Subcutaneous abdominal adipose tissue (tissue), 5 donors: ENCODE results near the gene ITCH.
"Not testable (repeated sequence)": the region's sequence is repeated elsewhere in the genome, so short reads cannot be mapped to it uniquely, and the experiment has no call there.

ENCODE experiments used
- H3K27ac ChIP-seq: one replicate; pipeline ENCODE4 v1.7.0; 2013; ENCODE audit warnings: low read depth, mild to moderate bottlenecking, inconsistent platforms, low read length, moderate library complexity
- H3K27me3 ChIP-seq, 5 donors: one replicate each; pipeline ENCODE4 v1.7.0; 2013; ENCODE audit warnings: low read length in 5 of 5, inconsistent platforms in 1 of 5; ENCODE audit not compliant: control insufficient read depth in 5 of 5, insufficient read depth in 4 of 5
- H3K36me3 ChIP-seq, 5 donors: one replicate each; pipeline ENCODE4 v1.7.0; 2013; ENCODE audit warnings: low read length in 5 of 5; ENCODE audit not compliant: control insufficient read depth in 5 of 5, insufficient read depth in 5 of 5
- H3K4me1 ChIP-seq, 5 donors: one replicate each; pipeline ENCODE4 v1.7.0; 2013; ENCODE audit warnings: low read length in 5 of 5, mild to moderate bottlenecking in 3 of 5, moderate library complexity in 1 of 5; ENCODE audit not compliant: control insufficient read depth in 5 of 5, insufficient read depth in 5 of 5
- H3K4me3 ChIP-seq, 5 donors: one replicate each; pipeline ENCODE4 v1.7.0; 2013; ENCODE audit warnings: low read length in 5 of 5, low read depth in 1 of 5
- H3K9ac ChIP-seq, 5 donors: one replicate each; pipeline ENCODE4 v1.7.0; 2013; ENCODE audit warnings: low read length in 5 of 5, mild to moderate bottlenecking in 4 of 5, moderate library complexity in 3 of 5
- H3K9me3 ChIP-seq, 5 donors: one replicate each; pipeline ENCODE4 v1.7.0; 2013; ENCODE audit warnings: low read length in 5 of 5; ENCODE audit not compliant: control insufficient read depth in 5 of 5
- donor health status: healthy.
- donor health status: healthy.
- donor health status: healthy.
- donor health status: healthy.
- donor health status: healthy.

Gene ITCH

DNA sequence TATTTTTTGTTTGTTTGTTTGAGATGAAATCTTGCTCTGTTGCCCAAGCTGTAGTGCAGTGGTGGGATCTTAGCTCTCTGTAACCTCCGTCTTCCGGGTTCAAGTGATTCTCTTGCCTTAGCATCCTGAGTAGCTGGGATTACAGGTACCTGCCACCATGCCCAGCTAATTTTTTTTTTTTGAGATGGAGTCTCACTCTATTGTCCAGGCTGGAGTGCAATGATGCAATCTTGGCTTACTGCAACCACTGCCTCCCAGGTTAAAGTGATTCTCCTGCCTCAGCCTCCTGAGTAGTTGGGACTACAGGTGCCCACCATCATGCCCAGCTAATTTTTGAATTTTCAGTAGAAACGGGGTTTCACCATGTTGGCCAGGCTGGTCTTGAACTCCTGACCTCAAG lies 78.3 kb downstream of the ITCH start:
- peaks cover 42 to 80% (median 59%) of the 10 kb centered on the region in 5 donors for H3K36me3 ChIP-seq
- not testable (repeated sequence) for H3K4me1 ChIP-seq, H3K9ac ChIP-seq, H3K27ac ChIP-seq, H3K9me3 ChIP-seq, H3K27me3 ChIP-seq, H3K4me3 ChIP-seq

GRCh38 chr20:34443546-34443945 lies 80.5 kb downstream of the ITCH start:
- Histone ChIP-seq H3K4me1 (no peaks in the 10 kb centered on the region), H3K27ac (no peak overlapping the region), H3K9ac (no peak overlapping the region), H3K9me3 (no peaks in the 10 kb centered on the region), H3K27me3 (no peaks in the 10 kb centered on the region), H3K4me3 (no peak overlapping the region), H3K36me3 (peaks cover 42 to 87% (median 67%) of the 10 kb centered on the region in 5 donors)

GRCh38 chr20:34445177-34446065 lies 82.3 kb downstream of the ITCH start:
- Histone ChIP-seq H3K36me3 (peaks cover 43 to 82% (median 60%) of the 10 kb centered on the region in 5 donors), H3K9ac (no peak overlapping the region), H3K4me1 (no peaks in the 10 kb centered on the region), H3K9me3 (no peaks in the 10 kb centered on the region), H3K4me3 (no peak overlapping the region), H3K27me3 (no peaks in the 10 kb centered on the region), H3K27ac (no peak overlapping the region)

DNA sequence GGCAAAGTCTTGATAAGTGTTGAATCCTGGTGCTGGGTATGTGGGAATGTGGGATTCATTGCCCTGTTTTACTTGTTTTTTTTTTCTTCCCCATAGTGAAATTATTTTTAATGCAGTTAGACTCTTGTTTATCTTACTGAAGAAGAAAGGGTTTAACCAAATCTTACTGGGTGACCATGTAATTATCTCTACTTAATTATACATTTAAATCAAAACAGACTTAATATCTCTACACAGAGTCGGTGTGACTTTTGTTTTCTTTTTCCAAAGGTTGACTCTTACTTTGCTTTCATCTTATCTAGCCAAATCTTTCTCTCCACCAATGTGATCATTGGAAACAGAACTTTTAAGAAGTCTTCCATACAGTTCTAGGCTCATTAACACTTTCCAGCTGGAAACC lies 85.4 kb downstream of the ITCH start:
- Histone ChIP-seq H3K4me1 (peaks cover 0 to 3% (median 0%) of the 10 kb centered on the region in 5 donors), H3K9me3 (no peaks in the 10 kb centered on the region), H3K36me3 (peaks cover 50 to 79% (median 59%) of the 10 kb centered on the region in 5 donors), H3K4me3 (no peak overlapping the region), H3K27ac (no peak overlapping the region), H3K9ac (no peak overlapping the region), H3K27me3 (no peaks in the 10 kb centered on the region)

- H3K27ac ChIP-seq: no peak overlapping the region
- peaks cover 43 to 67% (median 50%) of the 10 kb centered on the region in 5 donors for H3K36me3 ChIP-seq
- H3K9me3 ChIP-seq: no peaks in the 10 kb centered on the region
- H3K27me3 ChIP-seq: no peaks in the 10 kb centered on the region
- H3K4me1 ChIP-seq: peaks cover 0 to 3% (median 0%) of the 10 kb centered on the region in 5 donors
- no peak overlapping the region for H3K9ac ChIP-seq
- no peak overlapping the region for H3K4me3 ChIP-seq
Observed at GRCh38 chr20:34449674-34450592, 86.9 kb downstream of the ITCH start.

- H3K4me1 ChIP-seq: peaks cover 0 to 3% (median 0%) of the 10 kb centered on the region in 5 donors
- H3K36me3 ChIP-seq: peaks cover 32 to 52% (median 42%) of the 10 kb centered on the region in 5 donors
- no peaks in the 10 kb centered on the region for H3K27me3 ChIP-seq
- H3K27ac ChIP-seq: no peak overlapping the region
- no peaks in the 10 kb centered on the region for H3K9me3 ChIP-seq
- no peak overlapping the region for H3K4me3 ChIP-seq
- H3K9ac ChIP-seq: no peak overlapping the region
Observed at GRCh38 chr20:34452281-34452982, 89.4 kb downstream of the ITCH start.

GRCh38 chr20:34458631-34459030 lies 95.6 kb downstream of the ITCH start:
- peaks cover 28 to 61% (median 45%) of the 10 kb centered on the region in 5 donors for H3K36me3 ChIP-seq
- H3K27me3 ChIP-seq: no peaks in the 10 kb centered on the region
- H3K9ac ChIP-seq: no peak overlapping the region
- H3K4me1 ChIP-seq: no peaks in the 10 kb centered on the region
- H3K27ac ChIP-seq: no peak overlapping the region
- H3K4me3 ChIP-seq: no peak overlapping the region
- no peaks in the 10 kb centered on the region for H3K9me3 ChIP-seq

DNA sequence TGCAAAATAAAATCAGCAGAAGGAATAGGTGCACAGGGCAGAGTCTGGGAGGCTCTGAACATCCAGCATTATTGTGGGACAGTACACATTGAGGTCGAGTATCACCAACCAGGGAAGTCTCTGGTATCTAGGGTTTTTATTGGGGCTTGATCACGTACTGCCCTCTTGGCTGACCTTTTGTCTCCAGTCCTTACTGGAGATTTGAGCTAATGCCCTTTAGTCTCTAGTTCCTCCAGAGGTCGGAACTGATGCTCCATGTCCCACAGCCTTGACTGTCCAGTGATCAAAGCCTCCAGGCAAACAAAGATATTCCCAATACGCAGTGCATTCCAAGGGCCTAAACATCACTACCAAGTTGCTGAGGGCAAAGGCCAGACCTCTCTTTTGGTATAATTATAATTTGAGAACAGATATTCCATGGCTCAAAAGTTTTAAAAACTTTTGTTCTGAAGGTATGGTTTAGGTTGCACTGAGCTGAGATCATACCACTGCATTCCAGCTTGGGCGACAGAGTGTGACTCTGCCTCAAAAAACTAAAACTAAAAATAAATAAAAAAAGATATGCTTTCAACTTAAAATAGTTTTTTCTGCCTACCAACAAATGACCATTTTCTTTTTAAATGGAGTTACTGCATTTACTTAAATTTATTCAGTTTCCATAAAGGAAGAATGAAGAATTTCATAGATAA lies 96.3 kb downstream of the ITCH start:
- H3K9ac ChIP-seq: no peak overlapping the region
- no peaks in the 10 kb centered on the region for H3K4me1 ChIP-seq
- H3K9me3 ChIP-seq: no peaks in the 10 kb centered on the region
- H3K4me3 ChIP-seq: no peak overlapping the region
- H3K36me3 ChIP-seq: peaks cover 28 to 63% (median 45%) of the 10 kb centered on the region in 5 donors
- H3K27ac ChIP-seq: no peak overlapping the region
- H3K27me3 ChIP-seq: no peaks in the 10 kb centered on the region

DNA sequence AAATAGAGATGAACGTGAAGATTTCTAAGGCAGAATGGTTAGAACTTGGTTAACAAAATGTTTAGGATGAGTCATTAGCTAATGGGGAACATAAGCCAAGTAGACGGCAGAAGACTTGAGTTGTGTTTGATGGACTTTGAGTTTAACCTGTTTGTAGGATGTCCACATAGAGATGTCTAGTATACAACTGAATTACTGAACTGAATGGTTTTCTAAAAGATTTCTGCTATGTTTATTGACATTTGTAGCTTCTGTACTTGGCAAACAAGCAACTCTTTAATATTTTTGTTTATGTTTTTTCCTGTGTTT lies 98.7 kb downstream of the ITCH start:
- Histone ChIP-seq H3K36me3 (peaks cover 35 to 58% (median 45%) of the 10 kb centered on the region in 5 donors), H3K4me1 (no peaks in the 10 kb centered on the region)

More for the DNA sequence above, 98.7 kb downstream of the ITCH start:
- no peak overlapping the region for H3K27ac ChIP-seq
- H3K9ac ChIP-seq: no peak overlapping the region
- no peaks in the 10 kb centered on the region for H3K27me3 ChIP-seq
- H3K9me3 ChIP-seq: no peaks in the 10 kb centered on the region
- H3K4me3 ChIP-seq: no peak overlapping the region
